Measurements from ENCODE around the gene TIE1.
A peak's percentile ranks its signal among the peaks of the same experiment; 100 is the strongest.

The TIE1 gene

GRCh38 chr1:43300378-43301094 is at the start of gene TIE1:
Gene TIE1 (plus strand): TSS chr1:43300982. CDS start chr1:43301072, 90 bp downstream.
- DNase-seq = no peak

DNA sequence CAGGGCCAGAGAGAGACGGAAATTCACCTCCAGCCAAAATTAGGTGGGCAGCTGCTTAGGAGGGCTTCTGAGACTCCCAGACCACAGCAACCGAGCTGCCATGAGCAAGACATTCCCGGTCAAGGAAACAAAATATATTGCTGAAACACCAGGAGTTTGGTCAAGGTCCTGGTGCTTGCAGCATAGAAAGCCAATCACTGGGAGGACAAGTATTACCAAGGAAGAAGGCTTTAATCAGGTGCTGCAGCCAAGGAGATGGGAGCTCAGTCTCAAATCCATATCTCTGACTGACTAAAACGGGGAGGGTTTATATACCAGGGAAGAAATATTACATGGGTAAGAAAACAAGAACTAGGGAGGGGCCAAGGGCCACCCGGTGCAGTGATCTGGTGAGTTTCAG is 49.8 kb upstream of the TIE1 start:
- DNase-seq = no peak

- no peak for DNase-seq
These were observed 48.6 kb upstream of the TIE1 start for GRCh38 chr1:43252225-43252624.

DNA sequence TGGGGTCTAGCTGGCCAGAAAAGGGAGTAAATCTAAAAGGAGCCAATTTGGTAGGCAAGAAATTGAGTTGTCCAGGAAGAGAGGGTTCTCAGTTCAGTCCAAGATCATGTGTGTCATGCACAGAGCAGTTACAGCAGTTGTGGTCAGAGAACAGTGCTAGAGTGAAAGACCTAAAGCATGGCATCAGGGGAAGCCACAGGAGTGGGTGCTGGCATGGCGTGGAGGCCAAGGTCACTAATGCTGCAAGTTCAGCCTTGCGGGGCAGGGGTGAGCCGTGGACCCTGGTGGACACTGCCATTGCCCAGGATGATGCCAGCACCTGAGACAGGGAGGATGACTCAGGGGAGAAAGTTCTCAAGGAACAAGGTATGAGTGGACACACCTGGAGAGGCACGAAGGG is 47.6 kb upstream of the TIE1 start:
- no peak for DNase-seq

DNA sequence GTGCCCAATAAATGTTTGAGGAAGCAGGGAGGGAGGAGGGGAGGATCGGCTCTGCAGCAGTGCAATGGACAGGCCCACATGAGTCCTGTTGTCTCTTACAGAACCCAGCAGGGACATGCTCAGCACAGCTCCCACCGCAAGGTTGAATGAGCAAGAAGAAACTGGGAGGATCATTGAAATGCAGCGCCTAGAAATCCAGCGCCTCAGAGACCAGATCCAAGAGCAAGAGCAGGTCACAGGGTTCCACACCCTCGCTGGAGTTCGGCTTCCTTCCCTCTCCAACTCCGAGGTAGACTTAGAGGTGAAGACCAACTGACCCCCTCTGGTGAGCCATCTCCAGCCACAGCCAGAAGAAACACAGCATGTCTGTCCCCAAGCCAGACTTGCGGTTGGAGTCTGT is 46.9 kb upstream of the TIE1 start:
- no peak for DNase-seq

DNA sequence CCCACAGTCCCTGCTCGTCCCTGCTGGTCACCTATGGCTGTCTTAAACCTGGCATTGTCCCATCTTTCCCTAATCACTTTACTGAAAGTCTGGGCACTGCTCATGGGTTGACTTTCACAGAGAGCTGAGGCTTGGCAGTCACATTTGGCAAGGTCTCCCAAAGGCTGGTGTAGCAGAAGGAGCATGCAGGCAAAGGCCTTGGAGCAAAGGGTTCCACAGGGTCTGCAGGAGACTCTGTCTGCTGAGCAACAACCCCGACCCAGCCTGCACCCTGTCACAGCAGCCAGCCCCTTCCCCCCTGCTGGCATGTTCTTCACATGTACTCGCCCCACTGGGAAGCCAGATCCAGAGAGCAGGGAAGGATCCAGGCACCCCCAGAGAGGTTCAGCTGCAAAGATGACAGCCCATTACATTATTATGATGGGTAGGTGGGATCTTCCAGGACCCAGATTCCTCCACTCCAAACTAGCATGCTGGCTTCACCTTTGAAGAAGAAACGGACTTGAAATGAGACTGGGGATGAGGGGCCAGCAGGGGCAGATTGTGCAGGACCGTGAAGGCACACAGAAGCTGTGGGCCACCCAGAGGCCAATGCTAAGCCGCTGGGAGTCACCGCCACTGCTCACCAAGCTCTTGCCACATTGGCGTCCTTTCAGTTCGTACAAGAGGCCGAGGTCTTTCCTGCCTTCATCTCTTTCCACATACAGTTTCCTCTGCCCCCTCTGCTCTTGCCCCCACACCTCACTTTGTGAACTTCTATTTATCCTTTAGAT is 45.2 kb upstream of the TIE1 start:
- no peak for DNase-seq

- no peak for DNase-seq
These were observed 43.9 kb upstream of the TIE1 start for GRCh38 chr1:43256675-43257570.

DNA sequence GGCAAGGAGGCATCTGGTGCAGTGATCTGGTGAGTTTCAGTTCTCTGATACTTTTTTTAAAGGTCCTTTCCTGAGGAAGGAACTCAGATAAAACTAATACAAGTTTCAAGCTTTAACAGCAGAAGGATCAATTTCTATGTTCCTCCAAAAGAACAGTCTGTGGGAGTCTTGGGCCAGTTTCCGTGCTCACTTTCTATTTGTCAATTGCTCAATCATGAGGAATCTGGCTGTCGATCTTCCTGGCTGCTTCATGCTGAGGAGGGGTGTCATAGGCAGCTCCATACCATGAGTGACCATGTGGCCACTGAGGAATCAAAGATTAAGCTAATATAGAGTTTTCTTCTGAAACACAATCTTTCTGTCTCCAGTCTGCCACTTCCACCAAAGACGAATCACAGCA is 42.4 kb upstream of the TIE1 start:
- DNase-seq = no peak

- no peak for DNase-seq
These were observed 35.4 kb upstream of the TIE1 start for GRCh38 chr1:43265431-43265830.

- no peak for DNase-seq
These were observed 33.9 kb upstream of the TIE1 start for GRCh38 chr1:43266881-43267280.

GRCh38 chr1:43267291-43267805 is 33.4 kb upstream of the TIE1 start:
- DNase-seq = no peak

GRCh38 chr1:43267818-43268425 is 32.9 kb upstream of the TIE1 start:
- no peak for DNase-seq

DNA sequence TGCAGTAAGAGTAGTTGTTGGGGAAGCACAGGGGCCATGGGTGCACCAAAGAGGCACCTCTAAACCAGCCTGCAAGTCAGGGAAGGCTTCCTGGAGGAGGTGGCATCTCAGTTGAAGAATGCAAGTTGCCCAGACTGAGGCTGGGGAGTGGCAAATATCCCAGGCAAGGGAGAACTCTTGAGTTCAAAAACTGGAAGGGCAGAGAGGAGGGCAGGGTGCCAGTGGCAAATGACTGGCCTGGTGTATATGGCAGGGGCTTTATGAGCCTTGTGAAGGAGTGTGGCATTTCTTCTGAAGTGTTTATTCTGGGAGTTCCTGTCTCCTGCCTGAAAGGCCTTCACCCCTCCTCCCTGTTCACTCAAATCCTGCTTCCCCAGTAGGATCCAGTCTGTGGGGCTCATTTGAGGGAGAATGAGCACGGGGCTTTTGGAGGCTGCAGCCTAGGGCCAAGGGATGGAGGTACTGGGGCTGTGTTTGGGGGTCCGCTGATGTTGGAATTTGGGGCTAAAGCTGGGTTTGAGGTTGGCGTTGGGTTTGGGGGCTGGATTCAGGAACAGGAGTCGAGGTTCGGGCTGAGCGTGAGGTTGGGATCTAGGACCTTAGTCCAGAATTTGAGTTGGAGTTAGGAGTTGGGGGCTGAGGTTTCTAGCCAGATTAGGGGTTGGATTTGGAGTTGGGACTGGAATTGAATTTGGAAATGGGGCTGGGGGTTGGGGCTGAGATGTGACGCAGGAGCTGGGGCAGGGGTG is 31.0 kb upstream of the TIE1 start, which contains the start of gene TMEM125:
Gene TMEM125 (plus strand): TSS at position 357 of the 749 bp plus-strand sequence. CDS start 2,740 bp downstream, outside the sequence.
- peak; percentile 99 for DNase-seq

DNA sequence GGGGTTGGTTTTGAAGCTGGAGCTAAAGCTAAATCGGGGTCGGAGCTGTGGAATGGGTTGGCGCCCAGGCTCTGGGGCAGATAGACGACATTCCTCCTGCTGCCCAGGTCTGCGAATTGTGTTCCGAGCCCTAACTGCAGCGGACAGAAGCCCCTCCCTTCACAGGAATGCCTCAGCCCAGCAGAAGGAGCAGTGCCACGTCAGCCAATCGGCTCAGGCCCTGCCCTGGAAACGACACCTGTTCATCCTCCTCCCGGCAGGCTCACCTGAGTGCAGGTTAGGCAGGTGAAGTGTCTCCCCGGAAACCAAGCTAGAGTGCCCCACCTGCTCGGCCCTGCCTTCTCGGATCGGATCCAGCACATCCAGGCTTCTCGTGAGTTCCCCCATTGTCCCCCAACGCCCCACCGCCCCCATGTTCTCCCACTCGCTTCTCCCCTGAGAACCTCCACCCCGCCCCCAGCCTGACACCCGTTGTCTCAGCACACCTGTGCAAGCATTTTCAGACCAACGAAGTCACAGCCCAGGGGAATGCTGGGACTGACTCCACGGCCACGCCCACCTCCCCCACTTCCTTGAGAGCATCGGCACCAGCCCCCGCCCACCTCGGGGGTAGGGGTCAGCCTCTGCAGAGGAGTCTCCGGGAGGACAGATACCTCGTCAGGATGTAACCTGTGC is 30.2 kb upstream of the TIE1 start:
- DNase-seq = peak; percentile 100

DNA sequence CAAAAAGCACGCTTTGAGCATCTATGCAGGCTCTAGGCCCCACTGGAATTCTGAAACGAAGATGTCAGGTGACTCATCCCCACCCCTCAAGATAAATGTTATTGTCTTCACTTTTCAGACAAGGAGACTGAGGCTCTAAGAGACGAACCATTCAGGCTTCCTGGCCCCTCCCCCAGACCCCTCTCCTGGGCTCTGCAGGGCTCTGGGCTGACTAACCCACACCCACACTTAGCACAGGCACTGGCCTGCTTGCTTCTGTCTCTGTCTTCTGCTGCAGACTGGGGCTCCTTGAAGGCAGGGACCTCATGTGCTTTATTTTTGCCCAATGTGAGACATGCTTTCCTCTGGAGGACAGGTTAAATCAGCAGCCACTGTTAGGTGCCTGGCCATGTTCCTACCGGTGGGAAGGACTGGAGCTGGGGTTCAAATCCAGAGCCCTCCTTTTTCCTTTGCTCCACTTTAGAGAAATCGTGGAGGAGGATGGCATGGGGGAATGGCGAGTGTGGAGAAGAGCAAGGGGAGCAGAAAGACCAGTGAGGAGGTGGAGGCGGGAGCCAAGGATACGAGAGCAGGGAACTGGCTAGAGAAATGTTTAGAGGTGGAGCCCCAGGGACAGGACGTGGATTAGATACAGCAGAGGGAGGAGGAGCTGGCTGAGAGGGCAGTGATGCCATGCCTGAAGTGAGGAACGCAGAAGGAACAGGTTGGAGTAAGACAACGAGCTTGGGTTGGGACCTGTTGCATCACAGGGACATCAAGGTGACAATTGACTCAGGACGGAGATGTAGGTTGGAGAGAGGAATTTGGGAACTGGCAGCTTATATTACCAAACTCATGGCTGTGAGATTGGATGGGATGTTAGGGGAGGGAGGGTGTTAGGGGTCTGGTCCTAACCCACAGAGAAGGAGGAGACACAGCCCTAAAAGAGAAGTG is 29.3 kb upstream of the TIE1 start:
- DNase-seq = no peak

- DNase-seq = no peak
These were observed 28.6 kb upstream of the TIE1 start for GRCh38 chr1:43272161-43272560.

DNA sequence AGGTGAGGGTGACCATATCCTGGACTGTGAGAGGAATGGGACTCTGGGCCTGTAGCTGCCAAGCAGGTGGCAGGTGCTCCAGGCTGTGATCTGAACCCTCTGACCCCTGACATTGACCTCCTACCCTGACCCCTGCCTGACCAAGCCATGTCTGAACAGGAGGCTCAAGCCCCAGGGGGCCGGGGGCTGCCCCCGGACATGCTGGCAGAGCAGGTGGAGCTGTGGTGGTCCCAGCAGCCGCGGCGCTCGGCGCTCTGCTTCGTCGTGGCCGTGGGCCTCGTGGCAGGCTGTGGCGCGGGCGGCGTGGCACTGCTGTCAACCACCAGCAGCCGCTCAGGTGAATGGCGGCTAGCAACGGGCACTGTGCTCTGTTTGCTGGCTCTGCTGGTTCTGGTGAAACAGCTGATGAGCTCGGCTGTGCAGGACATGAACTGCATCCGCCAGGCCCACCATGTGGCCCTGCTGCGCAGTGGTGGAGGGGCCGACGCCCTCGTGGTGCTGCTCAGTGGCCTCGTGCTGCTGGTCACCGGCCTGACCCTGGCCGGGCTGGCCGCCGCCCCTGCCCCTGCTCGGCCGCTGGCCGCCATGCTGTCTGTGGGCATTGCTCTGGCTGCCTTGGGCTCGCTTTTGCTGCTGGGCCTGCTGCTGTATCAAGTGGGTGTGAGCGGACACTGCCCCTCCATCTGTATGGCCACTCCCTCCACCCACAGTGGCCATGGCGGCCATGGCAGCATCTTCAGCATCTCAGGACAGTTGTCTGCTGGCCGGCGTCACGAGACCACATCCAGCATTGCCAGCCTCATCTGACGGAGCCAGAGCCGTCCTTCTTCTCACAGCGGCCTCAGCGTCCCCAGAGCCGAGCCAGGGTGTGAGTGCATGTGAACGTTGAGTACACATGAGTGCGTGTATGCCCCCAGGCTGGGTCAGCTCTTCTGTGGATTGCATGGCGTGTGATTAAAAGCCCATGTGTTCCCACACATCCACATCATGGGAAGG is 27.9 kb upstream of the TIE1 start:
- no peak for DNase-seq

DNA sequence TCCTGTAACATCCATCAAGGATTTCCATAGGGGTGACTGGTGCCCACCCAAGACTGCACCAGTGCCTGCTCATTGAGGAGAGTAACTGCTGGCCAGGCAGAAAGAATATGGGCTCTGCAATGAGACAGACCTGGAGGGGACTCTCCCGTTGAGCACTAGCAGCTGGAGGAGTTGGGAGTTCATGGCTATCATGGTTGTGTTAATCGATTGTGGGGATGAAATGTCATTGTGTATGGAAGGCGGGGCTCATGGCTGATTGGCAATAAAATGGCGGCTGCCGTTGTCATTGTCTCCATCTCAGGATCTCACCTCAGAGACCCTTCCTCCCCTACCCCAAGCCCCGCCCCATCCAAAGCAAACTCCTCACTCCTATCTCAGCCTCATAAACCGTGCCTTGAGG is 27.1 kb upstream of the TIE1 start:
- DNase-seq = no peak

Data from NCI-H510A treated with DMSO at 0.1 percent for 48 hours (cell line).